Nephron (organoid): Measurements from ENCODE around the gene UCKL1.
"Not testable (repeated sequence)": the region's sequence is repeated elsewhere in the genome, so short reads cannot be mapped to it uniquely, and the experiment has no call there.

Source experiments
- H3K27ac Mint-ChIP-seq, 3 experiments: 2 replicates each; pipeline ENCODE4 v1.8.0; 2020; ENCODE audit warnings: mixed read lengths in 3 of 3, mild to moderate bottlenecking in 2 of 3, moderate library complexity in 1 of 3
- H3K27me3 Mint-ChIP-seq: 2 replicates; pipeline ENCODE4 v1.8.0; 2021; ENCODE audit warnings: low read depth, mild to moderate bottlenecking, moderate library complexity, mixed read lengths
- H3K36me3 Mint-ChIP-seq: 2 replicates; pipeline ENCODE4 v1.8.0; 2020; ENCODE audit warnings: low read depth, mixed read lengths
- H3K4me1 Mint-ChIP-seq: 2 replicates; pipeline ENCODE4 v1.8.0; 2020; ENCODE audit warnings: mixed read lengths
- H3K4me3 Mint-ChIP-seq, 3 experiments: 2 replicates each; pipeline ENCODE4 v1.8.0; 2020; ENCODE audit warnings: mild to moderate bottlenecking in 3 of 3, mixed read lengths in 3 of 3, moderate library complexity in 2 of 3
- H3K9me3 Mint-ChIP-seq: 2 replicates; pipeline ENCODE4 v1.8.0; 2020; ENCODE audit warnings: mixed read lengths
- TF ChIP-seq, protein P1 (sequence below), 3 experiments: fragments of 200-600 bp; sonication (generic); IDR thresholded peaks; one replicate each; pipeline ENCODE4 v1.5.0; 2021; ENCODE audit warnings: antibody characterized with exemption in 3 of 3; ENCODE audit not compliant: unreplicated experiment in 3 of 3

Gene UCKL1

GRCh38 chr20:63924241-63924640, 32.0 kb downstream of the UCKL1 start:
- peak overlapping the region in 2 of 3 experiments; percentile 19 to 24 for H3K27ac Mint-ChIP-seq
- peaks cover 10% of the 10 kb centered on the region for H3K4me1 Mint-ChIP-seq
- H3K27me3 Mint-ChIP-seq, result no peaks in the 10 kb centered on the region
- no peak overlapping the region for H3K4me3 Mint-ChIP-seq
- TF ChIP-seq, protein P1, sequence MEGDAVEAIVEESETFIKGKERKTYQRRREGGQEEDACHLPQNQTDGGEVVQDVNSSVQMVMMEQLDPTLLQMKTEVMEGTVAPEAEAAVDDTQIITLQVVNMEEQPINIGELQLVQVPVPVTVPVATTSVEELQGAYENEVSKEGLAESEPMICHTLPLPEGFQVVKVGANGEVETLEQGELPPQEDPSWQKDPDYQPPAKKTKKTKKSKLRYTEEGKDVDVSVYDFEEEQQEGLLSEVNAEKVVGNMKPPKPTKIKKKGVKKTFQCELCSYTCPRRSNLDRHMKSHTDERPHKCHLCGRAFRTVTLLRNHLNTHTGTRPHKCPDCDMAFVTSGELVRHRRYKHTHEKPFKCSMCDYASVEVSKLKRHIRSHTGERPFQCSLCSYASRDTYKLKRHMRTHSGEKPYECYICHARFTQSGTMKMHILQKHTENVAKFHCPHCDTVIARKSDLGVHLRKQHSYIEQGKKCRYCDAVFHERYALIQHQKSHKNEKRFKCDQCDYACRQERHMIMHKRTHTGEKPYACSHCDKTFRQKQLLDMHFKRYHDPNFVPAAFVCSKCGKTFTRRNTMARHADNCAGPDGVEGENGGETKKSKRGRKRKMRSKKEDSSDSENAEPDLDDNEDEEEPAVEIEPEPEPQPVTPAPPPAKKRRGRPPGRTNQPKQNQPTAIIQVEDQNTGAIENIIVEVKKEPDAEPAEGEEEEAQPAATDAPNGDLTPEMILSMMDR (IDR thresholded peaks at IDR 0.05; ENCODE audit: unreplicated experiment in 3 of 3), result no peak
- peaks cover 34% of the 10 kb centered on the region for H3K36me3 Mint-ChIP-seq
- H3K9me3 Mint-ChIP-seq, result no peaks in the 10 kb centered on the region

DNA sequence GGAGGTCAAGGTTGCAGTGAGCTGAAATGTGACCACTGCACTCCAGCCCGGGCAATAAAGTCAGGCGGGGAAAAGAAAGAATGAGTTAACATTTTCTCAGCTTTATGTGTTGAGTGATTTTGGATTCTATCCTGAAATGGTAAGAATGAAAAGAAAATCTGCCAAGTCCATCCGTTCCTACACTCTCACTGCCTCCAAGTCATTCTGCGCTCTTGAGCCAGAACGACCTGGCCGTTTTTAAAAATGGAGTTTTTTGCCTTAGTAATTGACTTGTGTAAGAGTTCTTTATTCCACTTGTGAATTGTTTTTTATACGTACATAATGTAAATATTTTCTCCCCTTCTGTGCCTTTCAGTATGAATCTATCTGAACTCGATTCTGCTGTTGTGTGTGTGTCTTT, 32.6 kb downstream of the UCKL1 start:
- Mint-ChIP-seq H3K27me3 (no peaks in the 10 kb centered on the region), H3K36me3 (peaks cover 29% of the 10 kb centered on the region), H3K9me3 (no peaks in the 10 kb centered on the region), H3K4me1 (peaks cover 10% of the 10 kb centered on the region), H3K27ac (peak overlapping the region; percentile 5 to 24 (median 19)), H3K4me3 (no peak overlapping the region)
- TF ChIP-seq, protein P1 (IDR thresholded peaks at IDR 0.05; ENCODE audit: unreplicated experiment in 3 of 3), result no peak

GRCh38 chr20:63920226-63920625, 36.0 kb downstream of the UCKL1 start:
- H3K4me3 Mint-ChIP-seq, result no peak overlapping the region
- H3K9me3 Mint-ChIP-seq, result peaks cover under 1% of the 10 kb centered on the region
- peaks cover 25% of the 10 kb centered on the region for H3K36me3 Mint-ChIP-seq
- H3K4me1 Mint-ChIP-seq, result peaks cover 5% of the 10 kb centered on the region
- no peak overlapping the region for H3K27ac Mint-ChIP-seq
- H3K27me3 Mint-ChIP-seq, result no peaks in the 10 kb centered on the region
- TF ChIP-seq, protein P1 (IDR thresholded peaks at IDR 0.05; ENCODE audit: unreplicated experiment in 3 of 3), result no peak

GRCh38 chr20:63919130-63919529, 37.1 kb downstream of the UCKL1 start:
- no peaks in the 10 kb centered on the region for H3K27me3 Mint-ChIP-seq
- peaks cover 29% of the 10 kb centered on the region for H3K36me3 Mint-ChIP-seq
- peaks cover 4% of the 10 kb centered on the region for H3K9me3 Mint-ChIP-seq
- H3K4me1 Mint-ChIP-seq, result peaks cover 5% of the 10 kb centered on the region
- TF ChIP-seq, protein P1 (IDR thresholded peaks at IDR 0.05; ENCODE audit: unreplicated experiment in 3 of 3), result no peak
- H3K4me3 Mint-ChIP-seq, result no peak overlapping the region
- no peak overlapping the region for H3K27ac Mint-ChIP-seq

DNA sequence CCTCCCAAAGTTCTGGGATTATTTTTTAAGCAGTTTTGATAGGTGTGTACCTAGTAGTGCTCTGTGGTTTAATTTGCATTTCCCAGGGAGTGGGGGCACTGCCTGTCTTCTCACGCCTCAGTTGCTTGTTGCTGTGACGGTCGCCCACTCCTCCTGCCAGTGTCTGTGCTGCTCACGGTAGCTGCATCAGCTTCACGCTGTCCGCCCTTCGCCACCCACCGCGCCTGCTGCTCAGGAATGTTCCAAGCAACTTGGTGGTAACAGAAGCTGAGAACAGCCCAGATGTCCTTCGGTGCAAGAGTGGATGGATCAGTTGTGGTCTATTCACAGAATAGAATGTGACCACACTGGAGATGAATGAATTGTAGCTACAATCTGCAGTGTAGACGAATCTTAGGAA, 38.4 kb downstream of the UCKL1 start:
- H3K27me3 Mint-ChIP-seq, result no peaks in the 10 kb centered on the region
- H3K9me3 Mint-ChIP-seq, result peaks cover 4% of the 10 kb centered on the region
- H3K27ac Mint-ChIP-seq, result peak overlapping the region in 1 of 3 experiments; percentile 17
- peaks cover 5% of the 10 kb centered on the region for H3K4me1 Mint-ChIP-seq
- H3K36me3 Mint-ChIP-seq, result peaks cover 29% of the 10 kb centered on the region
- TF ChIP-seq, protein P1 (IDR thresholded peaks at IDR 0.05; ENCODE audit: unreplicated experiment in 3 of 3), result no peak
- H3K4me3 Mint-ChIP-seq, result no peak overlapping the region

- H3K27me3 Mint-ChIP-seq, H3K9me3 Mint-ChIP-seq, H3K27ac Mint-ChIP-seq, H3K4me1 Mint-ChIP-seq, H3K4me3 Mint-ChIP-seq: not testable (repeated sequence)
- H3K36me3 Mint-ChIP-seq, result peaks cover 25% of the 10 kb centered on the region
Observed at GRCh38 chr20:63916371-63916939, 39.8 kb downstream of the UCKL1 start.
